Measurements from ENCODE around the gene NCOA1.

DNA sequence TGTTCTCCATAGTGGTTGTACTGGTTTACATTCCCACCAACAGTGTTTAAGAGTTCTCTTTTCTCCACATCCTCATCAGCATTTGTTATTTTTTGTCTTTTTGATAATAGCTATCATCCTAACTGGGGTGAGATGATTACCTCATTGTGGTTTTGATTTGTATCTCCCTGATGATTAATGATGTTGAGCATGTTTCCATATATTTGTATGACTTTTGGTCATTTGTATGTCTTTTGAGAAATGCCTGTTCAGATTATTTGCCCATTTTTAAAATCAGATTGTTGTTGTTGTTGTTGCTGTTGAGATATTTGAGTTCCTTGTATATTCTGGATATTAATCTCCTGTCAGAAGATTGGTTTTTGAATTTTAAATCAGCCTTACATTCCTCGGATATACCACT lies 147.5 kb downstream of the NCOA1 start:
- TF ChIP-seq, protein P1, sequence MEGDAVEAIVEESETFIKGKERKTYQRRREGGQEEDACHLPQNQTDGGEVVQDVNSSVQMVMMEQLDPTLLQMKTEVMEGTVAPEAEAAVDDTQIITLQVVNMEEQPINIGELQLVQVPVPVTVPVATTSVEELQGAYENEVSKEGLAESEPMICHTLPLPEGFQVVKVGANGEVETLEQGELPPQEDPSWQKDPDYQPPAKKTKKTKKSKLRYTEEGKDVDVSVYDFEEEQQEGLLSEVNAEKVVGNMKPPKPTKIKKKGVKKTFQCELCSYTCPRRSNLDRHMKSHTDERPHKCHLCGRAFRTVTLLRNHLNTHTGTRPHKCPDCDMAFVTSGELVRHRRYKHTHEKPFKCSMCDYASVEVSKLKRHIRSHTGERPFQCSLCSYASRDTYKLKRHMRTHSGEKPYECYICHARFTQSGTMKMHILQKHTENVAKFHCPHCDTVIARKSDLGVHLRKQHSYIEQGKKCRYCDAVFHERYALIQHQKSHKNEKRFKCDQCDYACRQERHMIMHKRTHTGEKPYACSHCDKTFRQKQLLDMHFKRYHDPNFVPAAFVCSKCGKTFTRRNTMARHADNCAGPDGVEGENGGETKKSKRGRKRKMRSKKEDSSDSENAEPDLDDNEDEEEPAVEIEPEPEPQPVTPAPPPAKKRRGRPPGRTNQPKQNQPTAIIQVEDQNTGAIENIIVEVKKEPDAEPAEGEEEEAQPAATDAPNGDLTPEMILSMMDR (IDR thresholded peaks at IDR 0.05), result no peak
- TF ChIP-seq POLR2AphosphoS5 (IDR thresholded peaks at IDR 0.05; ENCODE audit: low read depth, low read length) (no peak), SIN3A (IDR thresholded peaks at IDR 0.05; ENCODE audit: borderline replicate concordance, insufficient read depth, low read depth, low read length) (no peak)
- TF ChIP-seq, protein P2, sequence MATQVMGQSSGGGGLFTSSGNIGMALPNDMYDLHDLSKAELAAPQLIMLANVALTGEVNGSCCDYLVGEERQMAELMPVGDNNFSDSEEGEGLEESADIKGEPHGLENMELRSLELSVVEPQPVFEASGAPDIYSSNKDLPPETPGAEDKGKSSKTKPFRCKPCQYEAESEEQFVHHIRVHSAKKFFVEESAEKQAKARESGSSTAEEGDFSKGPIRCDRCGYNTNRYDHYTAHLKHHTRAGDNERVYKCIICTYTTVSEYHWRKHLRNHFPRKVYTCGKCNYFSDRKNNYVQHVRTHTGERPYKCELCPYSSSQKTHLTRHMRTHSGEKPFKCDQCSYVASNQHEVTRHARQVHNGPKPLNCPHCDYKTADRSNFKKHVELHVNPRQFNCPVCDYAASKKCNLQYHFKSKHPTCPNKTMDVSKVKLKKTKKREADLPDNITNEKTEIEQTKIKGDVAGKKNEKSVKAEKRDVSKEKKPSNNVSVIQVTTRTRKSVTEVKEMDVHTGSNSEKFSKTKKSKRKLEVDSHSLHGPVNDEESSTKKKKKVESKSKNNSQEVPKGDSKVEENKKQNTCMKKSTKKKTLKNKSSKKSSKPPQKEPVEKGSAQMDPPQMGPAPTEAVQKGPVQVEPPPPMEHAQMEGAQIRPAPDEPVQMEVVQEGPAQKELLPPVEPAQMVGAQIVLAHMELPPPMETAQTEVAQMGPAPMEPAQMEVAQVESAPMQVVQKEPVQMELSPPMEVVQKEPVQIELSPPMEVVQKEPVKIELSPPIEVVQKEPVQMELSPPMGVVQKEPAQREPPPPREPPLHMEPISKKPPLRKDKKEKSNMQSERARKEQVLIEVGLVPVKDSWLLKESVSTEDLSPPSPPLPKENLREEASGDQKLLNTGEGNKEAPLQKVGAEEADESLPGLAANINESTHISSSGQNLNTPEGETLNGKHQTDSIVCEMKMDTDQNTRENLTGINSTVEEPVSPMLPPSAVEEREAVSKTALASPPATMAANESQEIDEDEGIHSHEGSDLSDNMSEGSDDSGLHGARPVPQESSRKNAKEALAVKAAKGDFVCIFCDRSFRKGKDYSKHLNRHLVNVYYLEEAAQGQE (IDR thresholded peaks at IDR 0.05; ENCODE audit: insufficient read depth in 1 of 2, low read depth in 2 of 2, low read length in 1 of 2), result no peak

Data from Panc1 (cell line).